Spleen (tissue), 7 donors: ENCODE results near the gene TTLL9.

Source experiments
- POLR2A ChIP-seq, 3 donors: fragments of 450-650 bp; IDR thresholded peaks; one replicate each; pipeline ENCODE4 v1.5.1; 2017; ENCODE audit warnings: antibody characterized with exemption in 3 of 3, mild to moderate bottlenecking in 1 of 3
- TF ChIP-seq, protein P1 (sequence below), 11 experiments: fragments of 200-600 bp in 7 of 11; fragments of 450-650 bp in 4 of 11; sonication (generic) in 4 of 11; IDR thresholded peaks in 8 of 11; conservative IDR thresholded peaks in 3 of 11; 1 replicate in 7 of 11; 2 replicates in 4 of 11; pipeline versions ENCODE4 v1.4.0 to v1.8.0; 2016 to 2021; ENCODE audit warnings: antibody characterized with exemption in 11 of 11, inconsistent platforms in 4 of 11, mild to moderate bottlenecking in 1 of 11
- donor health status: DM: no; HTN: no; CAD: no; lungs with moderate emphysema.
- donor health status: DM: no; HTN: no; CAD: no.
- donor health status: DM: no; HTN: no; CAD: no.

DNA sequence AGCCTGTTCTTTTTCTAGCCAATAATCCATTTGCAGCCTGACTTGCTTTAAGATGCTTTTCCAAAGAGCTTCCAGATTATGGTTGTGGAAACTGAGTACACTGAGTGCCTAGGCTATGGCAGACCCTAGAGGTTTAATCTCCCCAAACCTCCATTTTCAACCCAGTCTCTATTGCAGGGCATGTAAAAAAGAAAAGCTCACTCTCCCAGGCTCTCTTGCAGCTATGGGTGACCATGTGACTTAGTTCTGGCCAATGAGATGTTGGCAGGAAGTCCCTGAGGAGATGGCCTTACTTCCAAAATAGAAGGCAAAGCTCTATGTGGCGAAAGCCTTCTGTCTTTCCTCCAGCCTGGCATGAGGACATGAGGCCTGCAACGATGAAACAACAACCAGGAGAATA, 77.6 kb downstream of the TTLL9 start:
- TF ChIP-seq POLR2A (IDR thresholded peaks at IDR 0.05) = no peak
- TF ChIP-seq, protein P1, sequence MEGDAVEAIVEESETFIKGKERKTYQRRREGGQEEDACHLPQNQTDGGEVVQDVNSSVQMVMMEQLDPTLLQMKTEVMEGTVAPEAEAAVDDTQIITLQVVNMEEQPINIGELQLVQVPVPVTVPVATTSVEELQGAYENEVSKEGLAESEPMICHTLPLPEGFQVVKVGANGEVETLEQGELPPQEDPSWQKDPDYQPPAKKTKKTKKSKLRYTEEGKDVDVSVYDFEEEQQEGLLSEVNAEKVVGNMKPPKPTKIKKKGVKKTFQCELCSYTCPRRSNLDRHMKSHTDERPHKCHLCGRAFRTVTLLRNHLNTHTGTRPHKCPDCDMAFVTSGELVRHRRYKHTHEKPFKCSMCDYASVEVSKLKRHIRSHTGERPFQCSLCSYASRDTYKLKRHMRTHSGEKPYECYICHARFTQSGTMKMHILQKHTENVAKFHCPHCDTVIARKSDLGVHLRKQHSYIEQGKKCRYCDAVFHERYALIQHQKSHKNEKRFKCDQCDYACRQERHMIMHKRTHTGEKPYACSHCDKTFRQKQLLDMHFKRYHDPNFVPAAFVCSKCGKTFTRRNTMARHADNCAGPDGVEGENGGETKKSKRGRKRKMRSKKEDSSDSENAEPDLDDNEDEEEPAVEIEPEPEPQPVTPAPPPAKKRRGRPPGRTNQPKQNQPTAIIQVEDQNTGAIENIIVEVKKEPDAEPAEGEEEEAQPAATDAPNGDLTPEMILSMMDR (IDR thresholded peaks at IDR 0.05 in 8 of 11, conservative IDR thresholded peaks at IDR 0.05 in 3 of 11) = no peak
